HUDEP-2 (cell line): ENCODE measurements around the gene CEP170B.
"Not testable (repeated sequence)": the region's sequence is repeated elsewhere in the genome, so short reads cannot be mapped to it uniquely, and the experiment has no call there.

Experiments used
- DNase-seq, 76 experiments: peaks; one replicate each; lab custom pipeline; 2025; ENCODE audit not compliant: unreplicated experiment in 76 of 76; lab: John Stamatoyannopoulos, UW

Gene CEP170B

GRCh38 chr14:104843442-104844305 lies 21.4 kb upstream of the CEP170B start:
- DNase-seq, result no peak

DNA sequence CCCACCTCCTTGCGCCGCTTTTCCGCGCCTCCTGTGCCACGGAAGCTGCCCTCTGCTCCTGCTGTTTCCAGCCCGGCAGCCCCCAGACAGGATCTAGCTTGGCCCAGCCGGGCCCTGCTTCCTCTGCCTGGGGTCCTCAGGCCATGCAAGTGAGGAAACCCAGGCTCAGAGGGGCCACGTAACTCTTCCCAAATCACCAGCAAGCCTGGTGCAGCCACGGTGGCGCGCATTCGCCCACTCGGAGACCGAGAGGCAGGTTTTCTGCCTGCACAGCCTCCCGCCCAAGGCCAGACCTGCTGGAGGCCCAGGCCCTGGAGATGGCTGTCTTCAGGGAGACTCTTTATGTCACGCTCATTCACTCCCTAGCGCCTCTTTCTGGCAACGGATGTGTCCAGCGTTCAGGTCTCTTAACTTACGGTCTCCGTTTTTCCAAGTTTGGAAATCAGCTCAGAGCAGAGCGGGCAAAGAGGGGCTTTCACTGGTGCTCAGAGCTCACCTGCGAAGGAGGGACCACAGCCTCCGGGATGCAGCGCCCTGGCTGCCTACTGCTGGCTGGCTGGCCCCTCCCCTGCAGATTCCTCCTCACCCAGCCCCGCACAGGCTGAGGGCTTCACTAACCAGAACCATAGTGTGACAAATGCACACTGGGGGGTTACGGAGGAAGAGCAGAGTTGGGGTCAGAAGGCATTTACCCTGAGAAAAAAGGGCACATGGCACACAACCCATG lies 20.6 kb upstream of the CEP170B start:
- no peak for DNase-seq

DNA sequence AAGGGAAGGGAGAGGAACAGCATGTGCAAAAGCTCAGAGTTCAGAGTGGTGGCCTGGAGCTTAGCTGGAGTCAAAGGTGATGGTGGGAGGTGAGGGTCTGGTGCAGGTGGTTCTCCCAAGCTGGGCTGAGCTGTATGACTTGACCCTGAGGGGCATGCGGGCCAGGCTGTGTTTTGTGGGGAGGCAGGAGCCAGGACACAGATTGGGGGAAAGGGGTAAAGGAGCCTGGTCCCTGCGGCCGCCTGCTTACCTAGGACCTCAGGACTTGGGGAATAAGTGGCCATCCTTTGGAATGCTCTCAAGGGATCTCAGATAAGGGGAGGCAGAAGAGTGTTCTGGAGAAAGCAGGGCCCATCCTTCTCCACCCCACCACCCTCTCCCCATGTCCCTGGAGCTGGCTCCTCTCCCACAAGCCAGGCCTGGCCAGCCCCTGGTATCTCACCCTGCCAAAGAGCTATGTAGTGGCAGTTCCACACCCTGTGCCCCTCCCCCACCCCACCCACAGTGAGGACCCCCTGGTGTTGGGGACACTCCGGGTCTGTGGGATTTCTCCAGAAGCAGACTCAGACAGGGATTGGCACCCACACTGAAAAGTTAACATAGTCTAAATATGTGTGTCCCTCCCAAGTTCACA lies 19.9 kb upstream of the CEP170B start:
- no peak for DNase-seq

DNA sequence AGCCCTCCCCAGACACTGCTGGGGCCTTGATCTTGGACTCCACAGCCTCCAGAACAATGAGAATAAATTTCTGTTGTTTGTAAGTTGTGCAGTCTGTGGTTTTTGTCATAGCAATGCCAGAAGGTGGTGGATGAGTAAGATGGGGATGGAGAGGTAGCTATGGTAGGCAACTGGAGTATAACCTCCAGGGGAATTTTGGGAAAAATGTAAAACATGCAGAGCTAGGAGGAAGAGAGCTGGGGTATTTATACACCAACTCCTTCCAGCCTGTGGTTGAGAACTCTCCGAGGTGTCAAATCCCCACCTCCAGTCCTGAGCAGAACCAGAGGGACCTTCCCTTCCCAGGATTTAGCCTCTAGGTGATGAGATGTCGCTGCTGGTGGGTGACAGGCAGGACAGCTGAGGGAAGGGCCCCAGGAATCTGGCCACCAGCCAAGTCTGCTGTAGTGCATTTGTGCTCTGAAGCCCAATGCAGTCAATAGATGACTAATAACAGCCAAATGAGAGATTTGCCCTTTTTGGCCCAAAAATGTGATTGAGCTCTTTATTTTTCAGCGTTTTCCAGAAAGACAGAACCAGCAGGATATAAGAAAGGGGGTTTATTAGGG lies 19.1 kb upstream of the CEP170B start:
- no peak for DNase-seq

GRCh38 chr14:104852280-104852663 lies 12.8 kb upstream of the CEP170B start:
- no peak for DNase-seq

DNA sequence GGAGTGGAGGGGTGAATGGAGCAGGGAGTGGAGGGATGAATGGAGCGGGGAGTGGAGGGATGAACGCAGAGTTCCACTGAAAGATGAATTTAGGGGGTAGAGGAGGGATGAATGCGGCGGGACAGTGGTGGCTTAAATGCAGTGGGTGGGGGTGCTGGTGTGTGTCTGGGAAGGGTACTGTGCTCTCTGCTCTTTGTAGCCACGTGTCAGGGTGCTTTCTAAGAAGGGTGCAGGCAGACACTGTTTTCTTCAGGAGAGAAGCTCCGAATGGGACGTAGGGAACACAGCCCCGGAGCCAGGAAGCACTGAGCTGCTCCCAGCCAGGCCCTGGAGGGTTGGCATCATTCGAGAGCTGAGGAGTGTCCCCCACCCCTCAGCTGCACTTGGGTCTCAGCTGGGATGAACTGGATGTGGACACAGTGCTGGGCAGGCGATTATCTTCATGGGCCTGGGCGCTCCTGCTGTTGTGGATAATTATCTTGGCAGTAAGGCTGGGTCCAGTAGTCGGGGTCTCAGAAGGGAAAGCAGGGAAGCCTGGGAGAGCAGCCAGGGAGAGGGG lies 9.5 kb upstream of the CEP170B start:
- DNase-seq, result no peak

GRCh38 chr14:104856157-104856868 lies 8.8 kb upstream of the CEP170B start:
- no peak for DNase-seq

DNA sequence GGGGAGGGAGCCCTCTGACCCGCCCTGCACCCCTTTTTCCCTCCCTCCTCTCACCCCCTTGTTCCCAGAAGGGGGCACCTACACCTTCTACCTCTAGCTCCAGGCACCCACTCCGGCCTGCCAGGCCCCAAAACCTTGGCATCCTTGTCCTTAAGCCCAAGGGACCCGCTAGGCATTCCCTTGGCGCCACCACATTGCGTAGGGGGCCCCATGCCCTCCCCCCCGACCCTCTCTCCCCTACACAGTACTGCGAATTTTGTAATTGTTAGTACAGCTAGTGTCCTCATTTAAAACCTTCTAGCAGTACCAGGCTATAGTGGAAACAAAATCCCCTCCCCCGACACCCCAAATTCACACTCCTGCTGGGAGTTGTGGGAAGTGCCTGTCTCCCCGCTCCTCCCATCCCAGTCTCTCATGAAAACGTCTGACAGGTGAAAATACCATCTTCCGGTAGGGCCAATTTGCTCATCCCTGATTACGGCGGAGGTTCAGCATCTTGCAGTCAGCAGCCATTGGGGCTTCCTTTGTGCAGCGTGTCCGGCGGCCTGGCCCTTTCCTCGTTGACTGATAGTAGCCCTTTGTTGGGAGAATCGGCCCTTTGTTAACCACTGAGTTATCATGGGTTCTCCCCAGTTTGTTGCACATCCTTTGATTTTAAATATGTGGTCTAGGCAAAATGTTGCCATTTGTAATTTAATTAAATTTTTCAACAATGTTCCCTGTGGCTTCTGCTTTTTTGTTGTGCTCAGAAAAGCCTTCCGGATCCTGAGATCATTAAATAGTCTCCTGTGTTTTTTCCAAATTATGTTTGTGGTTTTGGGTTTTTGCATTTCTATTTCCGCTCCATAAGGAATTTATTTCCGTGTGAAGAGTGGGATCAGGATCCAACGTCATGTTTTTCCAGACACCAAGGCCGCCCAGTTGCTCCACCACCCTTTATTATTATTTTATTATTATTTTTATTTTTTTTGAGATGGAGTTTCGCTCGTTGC lies 7.9 kb upstream of the CEP170B start:
- DNase-seq, result no peak

DNA sequence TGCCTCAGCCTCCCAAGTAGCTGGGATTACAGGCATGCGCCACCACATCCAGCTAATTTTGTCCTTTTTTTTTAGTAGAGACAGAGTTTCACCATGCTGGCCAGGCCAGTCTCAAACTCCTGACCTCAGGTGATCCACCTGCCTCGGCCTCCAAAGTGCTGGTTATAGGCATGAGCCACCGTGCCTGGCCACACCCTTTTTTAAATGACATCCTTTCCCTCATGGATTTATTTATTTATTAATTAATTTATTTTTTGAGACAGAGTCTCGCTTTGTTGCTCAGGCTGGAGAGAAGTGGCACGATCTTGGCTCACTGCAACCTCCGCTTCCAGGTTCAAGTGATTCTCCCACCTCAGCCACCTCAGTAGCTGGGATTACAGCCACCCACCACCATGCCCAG lies 7.1 kb upstream of the CEP170B start:
- not testable (repeated sequence) for DNase-seq

DNA sequence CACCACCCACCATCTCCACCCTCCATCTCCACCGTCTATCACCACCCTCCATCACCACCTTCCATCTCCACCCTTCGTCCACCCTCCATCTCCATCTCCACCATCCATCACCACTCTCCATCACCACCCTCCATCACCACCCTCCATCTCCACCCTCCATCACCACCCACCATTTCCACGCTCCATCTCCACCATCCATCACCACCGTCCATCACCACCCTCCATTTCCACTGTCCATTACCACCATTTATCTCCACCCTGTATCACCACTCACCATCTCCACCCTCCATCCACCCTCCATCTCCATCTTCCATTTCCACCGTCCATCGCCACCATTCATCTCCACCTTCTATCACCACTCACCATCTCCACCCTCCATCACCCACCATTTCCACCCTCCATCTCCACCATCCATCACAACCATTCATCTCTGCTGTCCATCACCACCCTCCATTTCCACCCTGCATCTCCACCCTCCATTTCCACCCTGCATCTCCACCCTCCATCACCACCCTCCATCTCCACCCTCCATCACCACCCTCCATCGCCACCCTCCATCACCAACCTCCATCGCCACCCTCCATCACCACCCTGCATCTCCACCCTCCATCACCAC lies 6.1 kb upstream of the CEP170B start:
- no peak for DNase-seq

DNA sequence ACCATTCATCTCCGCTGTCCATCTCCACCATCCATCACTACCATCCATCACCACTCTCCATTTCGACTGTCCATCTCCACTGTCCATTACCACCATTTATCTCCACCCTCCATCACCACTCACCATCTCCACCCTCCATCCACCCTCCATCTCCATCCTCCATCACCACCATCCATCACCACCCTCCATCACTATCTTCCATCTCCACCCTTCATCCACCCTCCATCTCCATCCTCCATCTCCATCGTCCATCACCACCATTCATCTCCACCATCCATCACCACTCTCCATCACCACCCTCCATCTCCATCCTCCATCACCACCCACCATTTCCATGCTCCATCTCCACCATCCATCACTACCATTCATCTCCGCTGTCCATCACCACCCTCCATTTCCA lies 5.2 kb upstream of the CEP170B start:
- no peak for DNase-seq

DNA sequence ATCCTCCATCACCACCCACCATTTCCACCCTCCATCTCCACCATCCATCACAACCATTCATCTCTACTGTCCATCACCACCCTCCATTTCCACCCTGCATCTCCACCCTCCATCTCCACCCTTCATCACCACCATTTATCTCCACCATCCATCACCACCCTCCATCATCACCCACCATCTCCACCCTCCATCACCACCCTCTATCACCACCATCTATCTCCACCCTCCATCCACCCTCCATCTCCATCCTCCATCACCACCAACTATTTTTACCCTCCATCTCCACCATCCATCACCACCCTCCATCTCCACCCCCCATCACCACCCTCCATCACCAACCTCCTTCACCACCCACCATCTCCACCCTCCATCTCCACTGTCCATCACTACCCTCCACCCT lies 4.7 kb upstream of the CEP170B start:
- DNase-seq, result no peak

DNA sequence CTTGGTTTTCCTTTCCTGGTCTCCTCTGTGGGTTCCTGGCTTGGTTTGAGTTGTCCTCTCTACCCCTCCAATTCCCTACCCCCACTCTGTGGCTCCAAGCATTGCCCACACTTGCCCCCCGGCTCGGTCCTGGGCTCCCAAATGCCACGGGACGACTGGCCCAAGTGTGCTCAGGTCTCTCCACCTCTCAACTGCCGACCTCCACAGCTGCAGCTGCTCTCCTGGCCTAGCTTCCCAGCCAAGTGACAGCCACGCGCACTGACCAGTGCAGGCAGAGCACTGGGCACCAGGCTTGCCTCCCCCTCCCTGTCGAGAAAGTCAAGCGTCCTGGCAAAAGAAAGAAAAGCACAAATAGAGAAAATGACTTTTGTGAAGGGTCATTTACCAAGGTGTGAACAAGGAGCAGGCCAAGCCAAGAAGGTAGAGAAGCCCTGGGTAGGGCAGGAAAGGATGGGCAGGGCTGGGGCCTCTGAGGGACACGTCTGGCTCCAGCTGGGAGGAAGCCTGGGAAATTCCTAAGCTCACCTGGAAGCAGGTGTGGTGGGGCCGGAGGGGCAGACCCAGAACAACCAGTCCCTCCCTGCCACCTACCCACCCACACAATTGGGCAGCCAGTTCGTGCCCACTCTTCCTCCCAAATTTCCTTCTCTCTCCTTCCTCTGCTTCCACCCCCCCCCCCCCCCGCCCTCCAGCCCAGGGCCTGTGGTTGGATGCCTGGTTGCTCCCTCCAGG lies 1.8 kb upstream of the CEP170B start:
- no peak for DNase-seq

GRCh38 chr14:104863923-104864266 lies 1.2 kb upstream of the CEP170B start:
- DNase-seq, result no peak

DNA sequence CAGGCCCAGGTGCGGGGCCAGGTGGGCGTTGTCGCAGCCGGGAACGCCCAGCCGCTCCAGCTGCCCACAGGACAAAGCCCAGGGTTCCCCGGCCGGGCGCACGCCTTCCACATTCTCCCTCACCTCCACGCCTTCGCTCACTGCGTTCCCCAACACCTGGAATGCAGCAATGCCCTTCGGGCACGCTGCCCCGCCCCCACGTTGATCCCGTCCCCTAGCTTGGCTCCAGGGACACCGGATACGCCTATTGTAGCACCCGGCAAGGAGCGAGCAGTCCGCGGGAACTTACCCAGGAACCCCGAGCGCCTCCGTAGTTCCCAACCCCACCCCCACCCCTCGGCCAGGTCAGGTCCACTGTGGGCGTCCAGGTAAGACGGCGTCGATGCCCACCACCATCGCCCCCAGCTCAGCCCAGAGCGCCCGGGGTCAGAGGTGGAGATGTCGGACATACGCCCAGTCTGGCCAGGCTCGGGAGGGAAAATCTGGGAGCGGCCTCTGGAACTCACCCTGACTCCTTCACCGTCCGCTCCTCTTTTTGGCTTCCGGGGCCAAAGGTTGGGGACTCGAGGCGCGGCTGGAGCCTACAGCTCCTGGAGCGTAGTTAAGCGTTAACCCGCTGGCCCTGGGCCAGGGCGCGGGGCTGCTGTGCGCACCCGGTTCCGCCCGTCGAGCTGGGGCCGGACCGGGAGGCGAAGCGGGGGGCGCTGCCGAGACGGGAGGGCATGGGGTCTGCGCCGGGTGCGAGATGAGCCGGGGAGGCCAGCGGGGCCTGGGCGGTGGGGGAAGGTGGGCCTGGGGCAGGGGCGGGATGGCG lies 594 bp upstream of the CEP170B start:
- no peak for DNase-seq

DNA sequence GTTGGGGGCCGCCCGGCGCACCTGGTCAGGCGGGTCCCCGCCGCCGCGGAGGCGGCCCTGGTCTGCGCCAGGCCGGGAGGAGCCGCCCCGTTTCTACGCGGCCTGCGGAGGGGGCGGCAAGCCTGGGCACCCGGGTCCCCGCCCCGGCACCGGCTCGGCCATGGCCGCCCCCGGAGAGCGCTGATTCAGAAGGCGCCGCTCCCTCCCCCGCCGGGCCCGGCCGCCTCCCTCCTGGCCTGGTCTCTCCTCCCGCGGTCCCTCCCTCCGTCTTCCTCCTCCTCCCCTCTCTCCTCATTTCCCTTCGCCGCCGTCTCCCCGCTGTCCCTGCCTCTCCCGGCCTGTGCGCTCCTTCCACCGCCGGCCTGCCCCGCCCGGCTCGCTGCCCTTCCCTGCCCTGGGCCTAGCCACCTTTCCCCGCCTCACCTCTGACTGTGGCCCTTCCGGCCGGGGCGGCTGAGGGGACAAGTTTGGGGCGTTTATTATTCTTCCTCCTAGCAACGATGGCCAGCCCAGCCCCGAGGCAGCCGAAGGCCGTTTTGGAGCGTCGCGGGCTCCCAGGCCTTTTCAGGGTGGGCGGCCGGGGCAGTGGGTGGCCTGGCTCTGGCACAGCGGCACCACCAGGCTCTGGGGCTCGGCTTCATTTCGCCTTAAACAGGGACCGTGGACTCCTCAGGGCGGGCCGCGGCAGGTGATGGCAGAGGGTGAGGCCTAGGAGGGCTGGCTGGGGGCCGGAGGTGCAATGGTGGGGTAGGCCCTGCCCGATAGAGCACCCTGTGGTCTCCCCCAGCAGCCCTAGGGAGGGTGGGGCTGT lies 768 bp downstream of the CEP170B start:
- DNase-seq, result peak in 28 of 76 experiments; percentile 6 to 42 (median 26)
